GM18526 (cell line): ENCODE measurements around the gene ZNF689.

Source experiments
- POLR2A ChIP-seq: IDR thresholded peaks from 3 replicates; pipeline ENCODE4 v1.6.1; 2011; ENCODE audit not compliant: insufficient read length; ENCODE audit errors: extremely low read depth

The ZNF689 gene

GRCh38 chr16:30609926-30610839 is at the start of gene ZNF689:
Gene ZNF689 (minus strand): TSS chr16:30610389. CDS start chr16:30610041, 348 bp downstream.
- TF ChIP-seq POLR2A: peak; percentile 79

GRCh38 chr16:30658731-30659506 is 48.7 kb upstream of the ZNF689 start:
- peak; percentile 8 for TF ChIP-seq POLR2A

GRCh38 chr16:30657866-30658730 is 47.9 kb upstream of the ZNF689 start, which contains the start of gene FBRS:
Gene FBRS (plus strand): TSS chr16:30658431. CDS start chr16:30659519, 1,088 bp downstream.
- TF ChIP-seq POLR2A: peak; percentile 69

GRCh38 chr16:30656974-30657865 is 47.0 kb upstream of the ZNF689 start:
- peak; percentile 49 for TF ChIP-seq POLR2A

- no peak for TF ChIP-seq POLR2A
Observed at GRCh38 chr16:30656388-30656787, 46.2 kb upstream of the ZNF689 start.

GRCh38 chr16:30655815-30656347 is 45.7 kb upstream of the ZNF689 start:
- TF ChIP-seq POLR2A: no peak

- no peak for TF ChIP-seq POLR2A
Observed at GRCh38 chr16:30654856-30655255, 44.7 kb upstream of the ZNF689 start.

GRCh38 chr16:30652718-30653117 is 42.5 kb upstream of the ZNF689 start:
- no peak for TF ChIP-seq POLR2A

GRCh38 chr16:30652005-30652296 is 41.8 kb upstream of the ZNF689 start:
- TF ChIP-seq POLR2A: no peak

GRCh38 chr16:30651124-30652004 is 41.2 kb upstream of the ZNF689 start:
- no peak for TF ChIP-seq POLR2A

- TF ChIP-seq POLR2A: peak; percentile 50
Observed at GRCh38 chr16:30650369-30651123, 40.4 kb upstream of the ZNF689 start, which contains the start of gene PRR14. Gene PRR14 (plus strand): TSS chr16:30650960. CDS start chr16:30651646, 686 bp downstream.

GRCh38 chr16:30649725-30650368 is 39.7 kb upstream of the ZNF689 start:
- no peak for TF ChIP-seq POLR2A
